ENCODE results near the gene EWSR1. TPM values are rescaled to one million over a fixed set of nuclear protein-coding genes. Genes with fewer than 3 reads are reported as not detected.

The EWSR1 gene
- total RNA-seq, 1 donor: 592 TPM

DNA sequence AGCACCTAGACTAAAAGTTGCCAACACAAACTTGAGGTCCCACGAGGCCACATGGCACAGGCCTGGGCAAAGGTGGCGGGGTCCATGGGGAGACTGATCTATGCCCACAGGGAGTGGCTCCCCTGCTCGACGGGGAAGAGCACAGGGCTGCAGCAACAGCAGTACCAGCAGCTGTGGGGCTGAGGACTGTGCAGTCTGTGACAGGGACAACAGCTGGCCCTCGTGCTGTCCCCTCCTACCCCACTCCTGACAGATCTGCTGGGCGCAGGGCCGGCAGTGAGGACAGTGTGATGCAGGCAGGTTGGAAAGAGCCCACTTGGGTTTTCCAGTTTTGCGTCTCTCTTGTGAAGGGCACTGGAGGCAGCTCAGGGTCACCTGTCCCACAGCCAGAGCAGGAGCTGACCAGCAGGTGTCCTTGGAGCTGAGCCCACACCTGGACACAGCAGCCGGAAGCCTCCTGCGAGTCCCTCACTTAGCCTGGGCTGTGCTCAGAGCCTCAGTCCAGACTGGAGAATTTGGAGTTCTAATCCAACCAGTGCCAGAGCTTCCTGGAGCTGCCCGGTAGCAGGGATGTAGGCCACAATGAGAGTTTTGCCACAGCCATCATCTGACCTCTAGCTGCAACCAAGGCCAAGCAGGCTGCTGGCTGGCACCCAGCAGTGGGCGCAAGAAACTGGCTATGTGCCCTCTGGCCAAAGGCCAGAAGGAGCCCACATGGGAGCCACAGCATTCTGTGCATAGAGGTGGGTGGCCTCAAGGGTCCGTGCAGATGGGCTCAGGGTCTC is 34.8 kb downstream of the EWSR1 start:
- DNase-seq (ENCODE audit: low read depth in 2 of 3, low spot score in 2 of 3): no peak

DNA sequence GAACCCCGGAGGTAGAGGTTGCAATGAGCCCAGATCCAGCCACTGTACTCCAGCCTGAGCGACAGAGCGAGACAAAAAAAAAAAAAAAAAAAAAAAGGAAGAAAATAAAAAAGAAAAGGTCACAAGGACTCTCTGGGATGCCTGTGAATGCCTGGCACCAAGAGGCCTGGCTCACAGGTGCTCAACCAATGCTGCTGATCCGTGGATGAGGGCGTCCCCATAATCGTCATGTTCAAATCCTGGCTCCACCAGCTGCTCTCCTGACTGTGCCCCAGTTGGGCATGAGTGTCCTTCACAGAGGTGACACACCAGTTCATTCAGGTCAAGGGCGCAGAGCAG is 37.7 kb downstream of the EWSR1 start:
- no peak for DNase-seq (ENCODE audit: low read depth in 2 of 3, low spot score in 2 of 3)

DNA sequence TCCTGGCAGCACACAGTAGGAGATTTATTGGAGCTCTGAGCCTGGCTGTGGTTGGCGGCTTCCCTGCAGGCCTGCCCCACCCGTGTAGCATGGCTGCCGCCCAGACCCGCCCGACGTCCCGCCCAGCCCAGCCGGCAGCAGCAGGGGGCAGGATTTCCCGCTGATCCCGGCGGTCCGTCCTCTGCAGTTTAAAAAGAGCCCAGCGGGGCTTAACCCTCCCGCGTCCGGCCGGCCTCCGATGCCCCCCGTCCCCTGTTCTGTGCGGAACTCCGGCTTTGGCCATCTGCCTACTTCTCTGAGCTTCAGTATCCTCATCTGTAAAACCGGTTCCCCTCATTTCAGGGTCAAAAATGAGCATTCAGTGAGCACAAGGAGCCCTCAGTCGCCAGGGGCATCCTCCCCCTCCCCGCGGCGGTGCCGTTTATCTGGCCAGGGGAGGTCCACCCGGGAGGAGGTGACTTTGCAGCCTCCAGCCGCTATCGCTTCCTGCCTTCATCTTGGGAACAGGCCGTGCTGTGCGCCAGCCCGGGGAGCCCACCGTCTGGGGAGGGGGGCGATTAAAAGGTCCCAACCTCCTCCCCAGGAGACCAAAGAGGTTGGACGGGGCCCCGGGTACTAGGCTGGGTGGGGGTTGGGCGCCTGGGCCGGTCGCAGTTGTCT is 38.2 kb downstream of the EWSR1 start, which contains the start of gene GAS2L1:
Gene GAS2L1, plus strand, starts transcription at position 476 of the 660 bp plus-strand sequence. CDS start 1,456 bp downstream, outside the sequence.
- peak in 2 of 3 donors; percentile 65 to 70 for DNase-seq (ENCODE audit: low read depth in 2 of 3, low spot score in 2 of 3)

DNA sequence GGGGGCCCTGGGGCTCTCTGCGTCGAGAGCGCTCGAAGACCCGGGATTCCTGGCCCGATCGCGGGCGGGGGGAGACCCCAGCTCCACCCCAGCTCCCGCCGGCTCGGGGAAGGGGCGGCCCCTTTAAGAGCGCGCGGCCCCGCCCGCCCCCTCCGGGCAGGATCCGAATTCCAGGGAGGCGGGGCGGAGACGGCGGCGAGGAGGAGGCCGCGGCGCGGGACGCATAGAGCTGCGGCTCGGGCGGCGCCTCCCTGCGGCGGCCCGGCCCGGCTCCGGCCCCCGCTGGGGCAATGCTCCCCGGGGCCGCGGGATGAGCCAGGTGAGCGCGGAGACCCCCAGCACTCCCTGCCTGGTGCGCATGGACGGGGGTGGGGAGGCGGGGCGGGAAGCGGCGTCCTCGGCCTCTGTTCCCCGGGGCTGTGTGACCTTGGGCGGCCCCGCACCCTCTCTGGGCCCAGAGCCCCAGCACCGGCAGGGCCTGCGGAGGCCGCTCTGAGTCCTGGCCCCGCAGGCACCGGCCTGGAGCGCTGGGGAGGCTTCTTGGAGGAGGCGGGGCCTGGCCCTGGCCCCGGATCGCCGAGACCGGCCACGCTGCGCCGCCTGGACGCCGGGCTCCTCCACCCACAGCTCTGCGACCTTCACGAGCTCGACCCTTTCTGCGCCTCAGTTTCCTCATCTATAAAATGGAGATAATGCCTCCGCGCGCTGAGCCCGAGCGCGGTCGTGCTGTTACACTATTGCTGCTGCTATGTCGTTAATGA is 38.9 kb downstream of the EWSR1 start:
- peak in 2 of 3 donors; percentile 50 to 54 for DNase-seq (ENCODE audit: low read depth in 2 of 3, low spot score in 2 of 3)

DNA sequence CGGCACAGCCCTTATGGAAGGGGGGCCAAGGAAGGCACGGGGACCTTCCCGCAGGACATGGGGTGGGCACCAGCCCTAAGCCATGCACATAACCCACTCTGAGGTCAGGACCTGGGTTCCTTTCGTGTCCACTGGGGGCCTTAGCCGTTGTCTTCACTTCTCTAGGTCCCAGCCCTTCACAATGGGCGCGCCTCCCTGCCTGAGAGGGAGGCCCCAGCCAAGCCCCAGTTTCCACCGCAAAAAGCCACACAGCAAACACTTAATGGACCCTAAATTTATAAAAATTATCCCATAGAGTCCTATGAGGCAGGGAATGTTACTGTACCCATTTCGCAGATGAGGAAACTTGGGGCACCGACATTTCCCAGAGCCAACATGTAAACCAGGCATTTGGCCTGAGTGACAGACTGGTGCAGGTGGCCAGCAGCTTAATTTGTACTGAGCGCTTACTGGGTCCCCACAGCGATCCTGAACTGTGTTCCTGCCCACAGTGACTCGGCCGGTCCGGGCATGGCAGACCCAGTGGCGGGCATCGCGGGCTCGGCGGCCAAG is 39.6 kb downstream of the EWSR1 start:
- DNase-seq (ENCODE audit: low read depth in 2 of 3, low spot score in 2 of 3): no peak

DNA sequence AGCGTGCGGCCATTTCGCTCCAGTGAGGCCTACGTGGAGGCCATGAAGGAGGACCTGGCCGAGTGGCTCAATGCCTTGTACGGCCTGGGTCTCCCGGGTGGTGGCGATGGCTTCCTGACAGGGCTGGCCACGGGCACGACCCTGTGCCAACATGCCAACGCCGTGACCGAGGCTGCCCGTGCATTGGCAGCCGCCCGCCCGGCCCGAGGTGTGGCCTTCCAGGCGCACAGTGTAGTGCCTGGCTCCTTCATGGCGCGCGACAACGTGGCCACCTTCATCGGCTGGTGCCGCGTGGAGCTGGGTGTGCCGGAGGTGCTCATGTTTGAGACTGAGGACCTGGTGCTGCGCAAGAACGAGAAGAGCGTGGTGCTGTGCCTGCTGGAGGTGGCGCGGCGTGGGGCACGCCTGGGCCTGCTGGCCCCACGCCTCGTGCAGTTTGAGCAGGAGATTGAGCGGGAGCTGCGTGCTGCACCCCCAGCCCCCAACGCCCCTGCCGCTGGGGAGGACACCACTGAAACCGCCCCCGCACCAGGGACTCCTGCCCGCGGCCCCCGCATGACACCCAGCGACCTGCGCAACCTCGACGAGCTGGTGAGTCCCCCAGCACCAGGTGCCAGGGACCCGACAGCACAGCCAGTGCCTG is 40.2 kb downstream of the EWSR1 start:
- no peak for DNase-seq (ENCODE audit: low read depth in 2 of 3, low spot score in 2 of 3)

DNA sequence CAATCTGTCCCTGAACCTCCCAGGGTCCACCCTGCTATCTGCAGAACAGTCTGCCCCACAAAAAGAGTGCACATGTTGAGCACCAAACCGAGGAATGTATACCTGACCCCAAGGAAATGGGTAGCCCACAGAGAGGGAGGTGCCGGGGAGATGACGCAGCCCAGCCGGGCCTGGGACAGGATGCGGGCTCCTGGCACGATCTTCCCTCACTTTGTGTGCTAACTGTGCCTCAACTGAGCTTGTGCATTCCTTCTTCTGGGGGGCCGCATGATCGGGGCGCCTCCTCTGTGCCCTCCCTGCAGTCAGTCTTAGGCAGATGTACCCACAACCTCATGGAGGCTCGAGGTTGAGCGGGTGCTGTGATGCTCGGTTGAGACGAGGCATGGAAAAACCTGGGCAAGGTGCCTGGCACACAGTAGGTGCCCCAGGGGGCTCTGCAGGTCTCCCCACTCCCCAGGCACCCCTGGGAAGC is 40.8 kb downstream of the EWSR1 start:
- DNase-seq (ENCODE audit: low read depth in 2 of 3, low spot score in 2 of 3): no peak

DNA sequence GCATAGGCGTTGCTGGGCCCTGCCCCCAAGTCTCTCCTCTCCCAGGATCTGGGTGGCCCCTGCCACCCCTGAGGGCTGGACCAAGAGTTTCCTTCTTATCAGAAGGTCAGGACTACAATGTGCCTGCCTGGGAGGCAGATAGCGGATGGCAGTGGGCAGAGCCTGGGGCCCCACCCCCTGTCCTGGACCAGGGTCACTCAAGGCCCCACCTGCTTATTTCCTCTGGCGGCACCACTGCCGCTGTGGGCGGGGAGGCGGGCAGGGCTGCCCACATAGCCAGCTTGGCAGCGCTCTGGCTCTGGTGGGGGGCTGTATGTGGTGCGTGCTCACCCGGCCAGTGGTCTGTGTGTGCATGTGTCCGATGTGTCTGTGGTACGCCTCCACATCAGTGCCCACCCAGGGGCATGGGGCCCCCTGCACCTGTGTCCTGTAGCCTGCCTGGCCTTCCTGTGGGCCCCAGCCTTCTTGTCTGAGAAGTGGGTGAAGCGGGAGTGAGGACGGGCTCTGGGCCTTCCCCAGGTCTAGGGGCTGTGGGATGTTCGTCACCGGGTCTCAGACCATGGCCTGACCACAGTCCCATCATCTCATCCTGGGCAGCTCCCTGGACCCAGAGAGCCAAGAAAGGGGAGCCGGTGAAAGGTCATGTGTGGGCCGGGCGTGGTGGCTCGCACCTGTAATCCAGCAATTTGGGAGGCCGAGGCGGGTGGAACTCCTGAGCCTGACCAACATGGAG is 41.4 kb downstream of the EWSR1 start:
- DNase-seq (ENCODE audit: low read depth in 2 of 3, low spot score in 2 of 3): no peak

DNA sequence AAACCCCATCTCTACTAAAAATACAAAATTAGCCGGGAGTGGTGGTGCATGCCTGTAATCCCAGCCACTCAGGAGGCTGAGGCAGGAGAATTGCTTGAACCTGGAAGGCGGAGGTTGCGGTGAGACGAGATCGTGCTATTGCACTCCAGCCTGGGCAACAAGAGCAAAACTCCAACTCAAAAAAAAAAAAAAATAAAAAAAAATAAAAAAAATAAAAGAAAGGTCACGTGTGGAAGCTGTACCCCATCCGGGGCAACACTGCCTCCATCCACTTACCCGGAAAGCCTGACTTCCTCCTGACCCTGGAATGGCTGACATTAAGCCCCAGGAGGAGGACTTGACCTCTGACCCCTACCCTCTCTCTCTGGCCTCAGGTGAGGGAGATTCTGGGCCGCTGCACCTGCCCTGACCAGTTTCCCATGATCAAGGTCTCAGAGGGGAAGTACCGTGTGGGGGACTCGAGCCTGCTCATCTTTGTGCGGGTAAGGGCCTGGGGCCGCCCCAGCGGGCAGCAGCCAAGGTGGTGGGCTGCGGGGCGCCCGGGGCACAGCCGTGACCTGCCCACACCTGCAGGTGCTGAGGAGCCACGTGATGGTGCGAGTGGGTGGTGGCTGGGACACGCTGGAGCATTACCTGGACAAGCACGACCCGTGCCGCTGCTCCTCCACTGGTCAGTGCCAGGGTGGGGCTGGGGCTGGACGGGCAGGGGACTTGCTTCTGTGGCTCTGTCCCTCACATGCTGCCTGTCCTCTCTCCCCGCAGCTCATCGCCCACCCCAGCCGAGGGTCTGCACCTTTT is 42.2 kb downstream of the EWSR1 start:
- DNase-seq (ENCODE audit: low read depth in 2 of 3, low spot score in 2 of 3): no peak

DNA sequence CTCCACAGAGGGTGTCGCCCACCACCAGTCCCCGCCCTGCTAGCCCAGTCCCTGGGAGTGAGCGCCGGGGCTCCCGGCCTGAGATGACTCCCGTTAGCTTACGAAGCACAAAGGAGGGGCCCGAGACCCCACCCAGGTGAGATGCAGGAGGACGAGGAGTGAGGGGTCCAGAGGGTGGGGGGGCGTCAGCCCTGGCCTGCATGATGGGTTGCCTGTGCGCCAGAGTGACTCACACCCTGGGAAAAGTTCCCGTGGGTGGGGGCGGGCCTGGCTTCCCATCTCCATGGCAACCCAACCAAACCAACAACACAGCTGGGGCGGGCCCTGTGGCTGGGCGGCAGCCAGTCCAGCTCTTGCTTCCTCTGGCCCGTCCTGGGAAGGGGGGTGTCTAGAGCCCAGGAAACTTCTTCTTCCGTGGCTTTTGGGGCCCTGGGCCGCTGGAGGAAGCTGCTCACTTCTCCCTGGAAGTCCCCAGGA is 42.8 kb downstream of the EWSR1 start:
- peak in 2 of 3 donors; percentile 92 to 93 for DNase-seq (ENCODE audit: low read depth in 2 of 3, low spot score in 2 of 3)

DNA sequence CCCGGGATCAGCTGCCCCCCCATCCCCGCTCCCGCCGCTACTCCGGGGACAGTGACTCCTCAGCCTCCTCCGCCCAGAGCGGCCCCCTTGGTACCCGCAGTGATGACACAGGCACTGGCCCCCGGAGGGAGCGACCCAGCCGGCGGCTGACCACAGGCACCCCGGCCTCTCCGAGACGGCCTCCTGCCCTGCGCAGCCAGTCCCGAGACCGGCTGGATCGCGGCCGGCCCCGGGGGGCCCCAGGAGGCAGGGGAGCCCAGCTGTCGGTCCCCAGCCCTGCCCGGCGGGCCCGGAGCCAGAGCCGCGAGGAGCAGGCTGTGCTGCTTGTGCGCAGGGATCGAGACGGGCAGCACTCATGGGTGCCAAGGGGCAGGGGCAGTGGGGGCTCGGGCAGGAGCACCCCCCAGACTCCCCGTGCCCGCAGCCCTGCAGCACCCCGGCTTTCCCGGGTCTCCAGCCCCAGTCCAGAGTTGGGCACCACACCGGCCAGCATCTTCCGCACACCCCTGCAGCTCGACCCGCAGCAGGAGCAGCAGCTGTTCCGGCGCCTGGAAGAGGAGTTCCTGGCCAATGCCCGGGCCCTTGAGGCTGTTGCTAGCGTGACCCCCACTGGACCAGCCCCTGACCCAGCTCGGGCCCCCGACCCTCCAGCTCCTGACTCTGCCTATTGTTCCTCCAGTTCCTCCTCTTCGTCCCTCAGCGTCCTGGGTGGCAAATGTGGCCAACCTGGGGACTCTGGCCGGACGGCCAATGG is 43.6 kb downstream of the EWSR1 start:
- DNase-seq (ENCODE audit: low read depth in 2 of 3, low spot score in 2 of 3): no peak

DNA sequence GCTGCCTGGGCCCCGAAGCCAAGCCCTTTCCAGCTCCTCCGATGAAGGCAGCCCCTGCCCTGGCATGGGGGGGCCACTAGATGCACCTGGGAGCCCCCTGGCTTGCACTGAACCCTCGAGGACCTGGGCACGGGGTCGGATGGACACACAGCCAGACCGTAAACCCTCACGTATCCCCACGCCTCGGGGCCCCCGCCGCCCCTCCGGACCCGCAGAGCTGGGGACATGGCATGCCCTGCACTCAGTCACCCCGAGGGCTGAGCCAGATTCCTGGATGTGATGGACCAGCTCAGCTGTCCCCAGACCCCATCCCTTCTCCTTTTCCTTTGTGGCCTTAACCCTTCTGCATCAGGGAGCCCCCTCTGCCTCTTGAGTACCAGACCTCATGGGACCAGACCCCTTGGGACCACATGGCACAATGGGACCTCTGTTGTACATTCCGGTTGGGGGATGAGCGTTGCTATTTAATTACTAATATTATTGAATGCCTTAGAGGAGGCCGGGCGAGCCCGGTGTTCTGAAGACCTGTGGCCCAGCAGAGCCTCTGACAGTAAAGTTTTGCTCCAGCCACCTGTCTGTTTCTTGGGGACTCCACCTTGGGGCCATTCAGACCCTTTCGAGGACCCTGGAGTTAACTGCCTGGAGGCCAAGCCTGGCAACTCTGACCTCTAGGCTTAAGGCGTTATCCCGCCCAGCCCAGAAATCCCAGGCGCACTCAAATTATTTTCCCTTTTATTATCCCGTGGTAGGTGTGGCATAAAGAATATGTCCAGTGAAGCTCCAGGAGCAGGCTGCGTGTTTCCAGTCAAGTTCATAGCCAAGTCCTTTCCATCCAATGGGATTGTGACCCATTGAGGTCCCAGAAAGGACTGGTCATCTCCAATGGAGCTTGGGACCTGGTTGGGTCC is 44.4 kb downstream of the EWSR1 start:
- DNase-seq (ENCODE audit: low read depth in 2 of 3, low spot score in 2 of 3): no peak

DNA sequence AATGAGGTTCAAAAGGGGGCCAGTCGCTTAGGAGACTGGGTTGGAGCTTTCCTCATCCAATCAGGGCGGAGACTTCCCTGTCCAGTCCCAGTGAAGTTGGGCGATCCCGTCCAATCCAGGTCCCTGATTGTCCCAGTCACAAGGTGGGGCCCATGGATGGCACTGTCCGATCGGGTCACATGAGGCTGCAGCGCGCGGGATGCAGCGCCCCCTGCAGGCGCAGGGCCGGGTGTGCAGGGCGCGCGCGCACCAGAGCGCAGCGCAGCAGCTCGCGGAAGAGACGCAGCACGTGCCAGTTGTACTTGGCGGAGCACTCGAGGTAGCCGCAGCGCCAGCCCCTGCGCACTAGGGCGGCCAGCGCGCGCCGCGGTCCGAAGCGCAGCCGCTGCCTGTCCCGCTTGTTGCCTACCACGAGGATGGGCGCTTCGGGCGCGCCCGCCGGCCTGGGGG is 45.1 kb downstream of the EWSR1 start:
- DNase-seq (ENCODE audit: low read depth in 2 of 3, low spot score in 2 of 3): peak in 2 of 3 donors; percentile 67 to 73

DNA sequence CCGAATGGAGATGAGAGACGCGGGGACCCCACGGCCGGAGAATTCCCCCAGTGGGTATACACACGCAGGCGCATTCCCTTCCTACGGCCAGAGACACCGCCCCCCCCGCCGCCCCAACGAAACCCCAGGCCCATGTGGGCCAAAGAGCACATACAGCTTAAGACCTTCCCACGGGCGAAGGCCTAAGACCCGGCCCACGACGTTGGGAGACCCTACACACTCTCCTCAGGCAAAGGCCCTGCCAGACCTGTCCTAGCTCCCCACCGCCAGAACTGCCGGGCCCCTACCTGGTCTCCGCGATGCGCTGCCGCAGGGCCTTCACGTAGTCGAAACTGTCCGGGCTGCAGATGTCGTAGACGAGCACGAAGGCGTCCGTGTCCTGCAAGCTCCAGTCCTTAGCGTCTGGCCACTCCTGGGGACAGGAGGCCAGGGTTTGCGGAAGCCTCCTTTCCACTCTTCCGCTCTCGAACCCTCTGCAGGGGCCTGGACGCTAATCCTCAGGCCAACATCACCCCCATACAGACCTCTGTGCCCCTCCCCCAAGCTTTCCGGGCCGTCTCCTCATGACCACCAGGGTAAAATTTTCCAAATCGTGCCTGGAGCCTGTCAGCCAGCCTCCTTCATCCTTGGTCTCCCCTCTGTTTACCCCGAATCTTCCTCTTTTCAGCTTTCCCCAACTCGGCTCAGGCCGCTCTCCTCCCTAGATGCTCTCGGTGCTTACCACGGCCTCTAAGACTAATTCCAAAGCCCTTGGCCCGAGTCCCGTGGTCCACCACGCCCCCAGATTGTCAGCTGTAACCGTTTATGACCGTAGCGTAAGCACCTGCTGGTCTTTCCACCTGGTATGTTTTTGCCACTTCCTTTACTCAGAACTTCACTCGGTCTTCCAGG is 45.8 kb downstream of the EWSR1 start:
- DNase-seq (ENCODE audit: low read depth in 2 of 3, low spot score in 2 of 3): no peak

DNA sequence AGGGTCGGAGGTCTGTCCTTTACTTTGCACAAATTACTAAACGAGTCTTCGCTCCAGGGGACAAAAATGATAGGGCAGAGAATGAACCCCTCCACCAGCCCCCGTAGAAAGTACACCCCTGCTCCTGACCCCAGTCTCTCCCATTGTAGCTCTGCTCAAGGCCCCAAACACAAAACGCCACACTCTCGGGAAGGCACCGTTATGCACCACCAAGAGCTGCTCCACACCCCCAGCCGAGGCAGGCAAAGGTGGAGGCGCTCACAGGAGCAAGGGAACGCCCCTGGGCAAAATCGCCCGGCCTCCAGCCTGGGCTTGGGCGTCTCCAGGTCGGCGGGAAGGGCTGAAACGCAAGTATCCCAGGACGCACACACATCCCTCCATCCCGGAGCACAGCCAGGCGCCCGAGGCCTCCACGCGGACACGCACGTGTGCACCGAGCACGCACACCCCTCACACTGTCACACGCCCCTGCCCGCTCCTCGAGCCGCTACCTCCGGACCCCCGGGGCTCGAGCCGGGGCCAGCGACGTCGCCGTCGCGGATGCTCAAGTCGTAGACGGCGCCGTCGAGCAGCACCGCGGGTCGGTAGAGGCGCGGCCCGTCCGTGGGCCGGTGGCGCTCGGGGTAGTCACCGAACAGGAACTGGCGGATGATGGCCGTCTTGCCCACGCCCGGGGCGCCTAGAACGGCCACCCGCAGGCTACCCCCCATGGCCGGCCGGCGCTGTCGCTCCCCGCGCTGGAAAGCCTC is 46.6 kb downstream of the EWSR1 start:
- no peak for DNase-seq (ENCODE audit: low read depth in 2 of 3, low spot score in 2 of 3)

All from hematopoietic multipotent progenitor cell (in vitro differentiated cells).